Common myeloid progenitor, CD34-positive (primary cell): ENCODE measurements around the gene DIP2C.
"Not testable (repeated sequence)": the region's sequence is repeated elsewhere in the genome, so short reads cannot be mapped to it uniquely, and the experiment has no call there.

Experiments used
- CTCF ChIA-PET: fragments of 350-600 bp; sonication (Branson Sonifier 250); formaldehyde crosslinking; loops from one replicate; lab custom pipeline; 2021; ENCODE audit warnings: antibody characterized with exemption; lab: Charles Lee
- POLR2A ChIA-PET: fragments of 350-600 bp; sonication (Branson Sonifier 250); formaldehyde crosslinking; loops from one replicate; lab custom pipeline; 2021; ENCODE audit warnings: antibody characterized with exemption; lab: Charles Lee
- DNase-seq, 3 donors: peaks; one replicate each; pipeline versions ENCODE4 v3.0.0 to v3.0.0-alpha.2; 2013
- H3K27ac ChIP-seq, 2 experiments: 1 replicate in 1 of 2; 2 replicates in 1 of 2; pipeline ENCODE4 v1.7.0; 2013; ENCODE audit warnings: inconsistent platforms in 2 of 2, low read length in 2 of 2, mild to moderate bottlenecking in 2 of 2, low read depth in 1 of 2, moderate library complexity in 1 of 2; ENCODE audit not compliant: severe bottlenecking in 2 of 2, insufficient read depth in 1 of 2, poor library complexity in 1 of 2
- H3K27me3 ChIP-seq, 5 experiments: replicated peaks in 2 of 5; 1 replicate in 3 of 5; 2 replicates in 2 of 5; pipeline versions ENCODE4 v1.6.1 to v1.7.0; 2013; ENCODE audit warnings: low read length in 4 of 5, mild to moderate bottlenecking in 2 of 5, moderate library complexity in 2 of 5, inconsistent platforms in 1 of 5; ENCODE audit not compliant: insufficient read depth in 5 of 5, control insufficient read depth in 4 of 5
- H3K36me3 ChIP-seq, 4 experiments: 1 replicate in 2 of 4; 2 replicates in 2 of 4; pipeline versions ENCODE4 v1.6.1 to v1.7.0; 2013; ENCODE audit warnings: low read length in 3 of 4, control low read depth in 1 of 4, mild to moderate bottlenecking in 1 of 4; ENCODE audit not compliant: control insufficient read depth in 4 of 4, insufficient read depth in 4 of 4
- H3K4me1 ChIP-seq, 4 experiments: 1 replicate in 3 of 4; 2 replicates in 1 of 4; pipeline versions ENCODE4 v1.6.1 to v1.7.1; 2013; ENCODE audit warnings: low read length in 3 of 4, mild to moderate bottlenecking in 3 of 4, control low read depth in 1 of 4, inconsistent platforms in 1 of 4, moderate library complexity in 1 of 4; ENCODE audit not compliant: control insufficient read depth in 4 of 4, insufficient read depth in 4 of 4; ENCODE audit errors: control extremely low read depth in 1 of 4
- H3K4me3 ChIP-seq, 7 experiments: 1 replicate in 4 of 7; 2 replicates in 3 of 7; pipeline versions ENCODE4 v1.5.1 to v1.7.0; 2013; ENCODE audit warnings: mild to moderate bottlenecking in 7 of 7, low read length in 6 of 7, moderate library complexity in 6 of 7, inconsistent platforms in 2 of 7, low read depth in 2 of 7, control low read depth in 1 of 7; ENCODE audit not compliant: insufficient read depth in 4 of 7, control insufficient read depth in 1 of 7; ENCODE audit errors: extremely low read depth in 1 of 7
- H3K9me3 ChIP-seq, 5 experiments: 1 replicate in 4 of 5; 2 replicates in 1 of 5; pipeline versions ENCODE4 v1.6.1 to v1.7.1; 2013; ENCODE audit warnings: low read length in 4 of 5, mild to moderate bottlenecking in 2 of 5, inconsistent platforms in 1 of 5, low read depth in 1 of 5, moderate library complexity in 1 of 5; ENCODE audit not compliant: control insufficient read depth in 4 of 5, insufficient read depth in 2 of 5; ENCODE audit errors: control extremely low read depth in 1 of 5
- WGBS: methylation state at CpG from one replicate; pipeline ENCODE4 v1.1.5; 2013; ENCODE audit not compliant: insufficient coverage; 5-methylcytosine and 5-hydroxymethylcytosine counted together

The DIP2C gene

GRCh38 chr10:534047-534566 lies 155.4 kb downstream of the DIP2C start:
- peaks cover 3 to 67% (median 9%) of the 10 kb centered on the region in 5 experiments for H3K27me3 ChIP-seq
- POLR2A ChIA-PET = no interaction called here
- no peaks in the 10 kb centered on the region for H3K9me3 ChIP-seq
- WGBS = 62% methylated on average over 8 of the region's 14 CpGs
- H3K27ac ChIP-seq = no peak overlapping the region
- H3K36me3 ChIP-seq = no peaks in the 10 kb centered on the region
- no peak overlapping the region for H3K4me3 ChIP-seq
- CTCF ChIA-PET = no interaction called here
- DNase-seq = no peak
- H3K4me1 ChIP-seq = no peaks in the 10 kb centered on the region

GRCh38 chr10:533611-534010 lies 155.9 kb downstream of the DIP2C start:
- Histone ChIP-seq H3K27me3 (peaks cover 0 to 67% (median 9%) of the 10 kb centered on the region in 5 experiments), H3K9me3 (no peaks in the 10 kb centered on the region), H3K36me3 (no peaks in the 10 kb centered on the region), H3K27ac (no peak overlapping the region), H3K4me3 (no peak overlapping the region), H3K4me1 (no peaks in the 10 kb centered on the region)
- CTCF ChIA-PET = no interaction called here
- WGBS = 85% methylated on average over 6 of the region's 7 CpGs
- no peak for DNase-seq
- POLR2A ChIA-PET = interaction anchor here (0.7 kb wide), 1 partner anchor 45 kb away, joined by 7 read pairs; no protein-coding TSS in a partner anchor

- whole genome bisulfite sequencing = 86% methylated on average over 6 of the region's 7 CpGs
- peaks cover 0 to 68% (median 9%) of the 10 kb centered on the region in 5 experiments for H3K27me3 ChIP-seq
- H3K4me1 ChIP-seq = no peaks in the 10 kb centered on the region
- H3K4me3 ChIP-seq = no peak overlapping the region
- H3K9me3 ChIP-seq = no peaks in the 10 kb centered on the region
- DNase-seq = no peak
- no peaks in the 10 kb centered on the region for H3K36me3 ChIP-seq
- POLR2A ChIA-PET = interaction anchor here (0.7 kb wide), 1 partner anchor 45 kb away, joined by 7 read pairs; no protein-coding TSS in a partner anchor
- H3K27ac ChIP-seq = no peak overlapping the region
- CTCF ChIA-PET = no interaction called here
Observed at GRCh38 chr10:533186-533585, 156.3 kb downstream of the DIP2C start.

GRCh38 chr10:532331-532730 lies 157.1 kb downstream of the DIP2C start:
- not testable (repeated sequence) for DNase-seq

GRCh38 chr10:531541-531940 lies 157.9 kb downstream of the DIP2C start:
- 92% methylated on average over 12 of the region's 18 CpGs for WGBS
- no peak overlapping the region for H3K27ac ChIP-seq
- no peaks in the 10 kb centered on the region for H3K9me3 ChIP-seq
- H3K27me3 ChIP-seq = peaks cover 0 to 62% (median 9%) of the 10 kb centered on the region in 5 experiments
- ChIA-PET CTCF (no interaction called here), POLR2A (no interaction called here)
- no peaks in the 10 kb centered on the region for H3K36me3 ChIP-seq
- H3K4me3 ChIP-seq = no peak overlapping the region
- DNase-seq = no peak
- H3K4me1 ChIP-seq = no peaks in the 10 kb centered on the region

More at GRCh38 chr10:532331-532730, 157.1 kb downstream of the DIP2C start:
- H3K36me3 ChIP-seq, H3K4me3 ChIP-seq, POLR2A ChIA-PET, CTCF ChIA-PET, H3K9me3 ChIP-seq, H3K4me1 ChIP-seq, H3K27ac ChIP-seq: not testable (repeated sequence)
- H3K27me3 ChIP-seq = peaks cover 0 to 65% (median 10%) of the 10 kb centered on the region in 5 experiments
- 100% methylated on average over 1 of the region's 2 CpGs for whole genome bisulfite sequencing

- ChIA-PET CTCF (no interaction called here), POLR2A (no interaction called here)
- Histone ChIP-seq H3K9me3 (no peaks in the 10 kb centered on the region), H3K36me3 (no peaks in the 10 kb centered on the region), H3K4me3 (no peak overlapping the region), H3K4me1 (no peaks in the 10 kb centered on the region), H3K27ac (no peak overlapping the region), H3K27me3 (peaks cover 0 to 57% (median 7%) of the 10 kb centered on the region in 5 experiments)
- DNase-seq = no peak
- 92% methylated on average over 15 of the region's 16 CpGs for WGBS
Observed at GRCh38 chr10:530717-531116, 158.8 kb downstream of the DIP2C start.

- ChIA-PET CTCF (interaction anchor here (1.6 kb wide), 1 partner anchor 17 kb away, joined by 4 read pairs; no protein-coding TSS in a partner anchor), POLR2A (no interaction called here)
- DNase-seq = no peak
- H3K4me3 ChIP-seq = no peak overlapping the region
- H3K4me1 ChIP-seq = no peaks in the 10 kb centered on the region
- no peaks in the 10 kb centered on the region for H3K9me3 ChIP-seq
- 92% methylated on average over 26 of the region's 27 CpGs for WGBS
- H3K27ac ChIP-seq = no peak overlapping the region
- H3K36me3 ChIP-seq = no peaks in the 10 kb centered on the region
- peaks cover 0 to 50% (median 7%) of the 10 kb centered on the region in 5 experiments for H3K27me3 ChIP-seq
Observed at GRCh38 chr10:529468-530230, 159.8 kb downstream of the DIP2C start.
